GM18507 (cell line): ENCODE data around the gene SLC6A9.

Experiments
- DNase-seq: peaks from one replicate; pipeline ENCODE4 v3.0.0; 2011; ENCODE audit warnings: low read depth; ENCODE audit not compliant: insufficient read length; ENCODE audit errors: extremely low spot score
- FAIRE-seq: peaks from 2 replicates; lab custom pipeline; 2011; peaks lifted over from hg19 to GRCh38; lab: Jason Lieb, UNC

SLC6A9 gene

DNA sequence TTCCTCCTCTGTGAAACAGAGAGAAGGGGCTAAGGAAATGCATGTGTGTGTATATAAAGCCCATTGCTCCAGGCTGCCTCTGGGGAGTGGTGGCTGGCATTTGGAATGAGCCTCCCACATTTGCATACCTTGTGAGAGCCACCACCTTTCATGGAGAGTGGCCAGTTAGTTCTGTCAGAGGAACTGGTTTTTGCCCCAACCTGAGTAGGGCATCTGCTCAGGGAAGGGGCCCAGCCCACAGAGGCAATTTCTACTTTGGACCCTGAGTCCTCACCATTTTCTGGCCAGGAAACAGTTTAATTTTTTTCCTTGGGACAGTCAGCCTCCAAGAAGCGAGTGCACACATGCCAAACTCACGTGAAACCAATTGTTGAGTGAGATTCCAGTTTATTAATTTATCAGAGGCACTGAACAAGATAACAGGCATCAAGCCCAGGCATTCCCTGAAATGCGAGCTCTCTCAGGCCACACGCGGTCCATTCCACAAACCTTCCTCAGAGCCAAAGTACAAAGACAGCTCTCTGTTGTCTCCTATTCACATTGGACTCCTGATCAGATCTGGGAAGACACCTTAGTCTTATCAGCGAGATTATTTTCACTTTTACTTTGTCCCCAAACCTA is 1.0 kb upstream of the SLC6A9 start:
- FAIRE-seq = no peak
- no peak for DNase-seq

DNA sequence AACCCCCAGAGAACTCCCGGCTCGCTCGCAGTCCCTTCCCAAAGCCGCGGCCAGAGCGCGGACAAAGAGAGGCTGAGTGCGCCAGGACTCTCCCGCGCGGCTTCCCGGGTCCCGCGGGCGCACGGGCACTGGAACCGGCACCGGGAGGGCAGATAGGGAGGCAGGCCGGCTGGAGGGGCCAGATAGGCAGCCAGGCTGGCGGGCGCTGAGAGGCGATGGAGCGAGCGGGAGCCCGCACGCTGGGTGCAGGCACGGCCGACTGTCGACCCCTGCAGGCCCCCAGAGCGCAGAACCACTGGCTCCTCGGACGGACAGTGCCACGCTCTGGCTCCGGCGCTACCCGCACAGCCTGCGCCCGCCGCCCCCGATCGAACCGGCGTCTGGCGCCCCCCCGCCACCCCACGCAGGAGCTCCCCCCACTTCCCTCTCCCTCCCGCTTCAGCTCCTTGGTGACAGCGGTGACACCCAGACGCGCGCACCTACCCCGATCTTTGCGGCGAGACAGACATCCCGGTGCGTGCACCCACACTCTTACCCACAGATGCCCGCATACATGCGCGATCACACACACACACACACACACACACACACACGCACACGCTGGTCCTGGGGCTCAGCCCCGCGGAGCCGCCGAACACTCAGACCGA is 534 bp downstream of the SLC6A9 start:
- DNase-seq (no peak), FAIRE-seq (no peak)

DNA sequence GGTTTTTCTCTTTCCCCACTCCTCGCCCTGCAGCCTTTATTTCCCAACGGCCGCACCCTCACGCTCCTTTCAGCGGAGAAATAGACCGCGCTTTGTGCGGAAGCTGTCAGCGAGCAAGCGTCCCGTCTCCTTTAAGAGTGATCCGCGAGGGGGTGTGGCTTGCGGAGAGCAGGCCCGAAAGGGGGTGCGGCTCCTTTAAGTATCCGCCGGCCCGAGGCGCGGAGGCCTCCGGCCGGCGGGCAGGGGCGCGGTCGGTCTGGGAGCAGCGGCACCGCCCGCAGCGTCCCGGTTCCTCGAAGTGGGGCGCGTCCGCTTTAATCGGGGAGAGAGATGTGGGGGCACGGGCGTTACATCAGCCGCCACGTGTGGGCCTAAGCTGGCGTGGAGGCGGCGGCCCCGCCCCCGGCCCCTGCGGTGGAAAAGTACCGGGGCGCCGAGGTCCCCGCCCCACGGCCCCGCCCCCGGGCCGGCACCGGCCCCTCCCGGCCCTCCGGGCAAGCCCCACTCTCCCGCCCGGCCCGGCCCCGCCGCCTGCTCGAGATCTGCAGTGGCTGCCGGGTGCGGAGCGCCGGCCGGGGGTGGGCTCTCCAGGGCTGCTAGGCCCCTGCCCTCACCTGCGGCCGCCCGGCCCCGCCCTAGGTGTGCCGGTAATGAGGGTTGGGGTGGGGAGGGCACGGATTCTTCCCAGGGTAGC is 1.2 kb downstream of the SLC6A9 start:
- DNase-seq (peak; percentile 62), FAIRE-seq (peak; percentile 80)

DNA sequence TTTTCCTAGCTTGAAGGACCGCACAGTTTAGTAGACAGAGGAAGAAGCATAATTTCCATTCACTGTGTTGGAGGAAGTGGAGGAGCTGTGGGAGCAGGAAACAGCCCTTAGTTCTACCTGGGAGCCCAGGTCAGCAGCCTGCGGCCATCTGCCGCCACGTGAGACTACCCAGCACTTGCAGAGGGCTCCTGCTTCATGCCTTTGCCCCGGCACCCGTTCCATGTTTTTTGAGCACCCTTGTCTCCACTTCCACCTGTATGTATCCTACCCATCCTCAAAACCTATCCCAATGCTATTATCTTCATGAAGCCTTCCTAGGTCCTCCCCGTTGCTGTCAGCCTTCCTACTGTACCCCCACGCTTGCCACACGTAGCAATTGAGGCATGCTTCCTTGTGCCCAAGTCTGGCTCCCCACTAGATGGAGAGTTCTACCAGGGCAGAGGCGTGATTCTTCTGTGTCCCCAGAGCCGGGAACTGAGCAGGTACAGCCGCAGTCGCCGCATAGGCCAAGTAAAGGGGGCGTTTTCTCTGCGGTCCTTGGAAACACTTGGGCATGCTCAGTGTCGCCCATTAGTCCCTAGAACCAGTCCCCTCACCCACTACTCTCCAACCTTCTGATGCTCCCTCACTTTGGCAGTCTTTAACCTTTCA is 1.9 kb downstream of the SLC6A9 start:
- FAIRE-seq (no peak), DNase-seq (no peak)

DNA sequence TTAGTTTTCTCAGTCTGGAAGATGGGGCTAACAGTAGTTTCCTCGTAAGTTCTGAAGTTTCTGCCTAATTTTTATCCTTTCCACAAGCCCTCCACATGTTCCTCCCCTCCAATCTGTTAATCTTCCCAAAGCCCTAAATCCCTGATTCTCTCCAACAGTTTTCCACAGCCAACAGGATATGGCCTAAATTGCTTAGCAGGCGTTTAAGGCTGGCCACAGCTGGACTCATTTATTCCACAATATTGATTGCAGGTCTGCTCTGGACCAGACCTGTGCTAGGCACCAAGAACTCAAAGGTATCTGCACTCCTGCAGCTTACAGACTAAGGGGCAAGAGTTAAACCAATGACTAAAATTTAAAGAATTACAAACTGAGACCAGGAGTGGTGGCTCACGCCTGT is 3.9 kb downstream of the SLC6A9 start:
- DNase-seq (no peak), FAIRE-seq (no peak)

DNA sequence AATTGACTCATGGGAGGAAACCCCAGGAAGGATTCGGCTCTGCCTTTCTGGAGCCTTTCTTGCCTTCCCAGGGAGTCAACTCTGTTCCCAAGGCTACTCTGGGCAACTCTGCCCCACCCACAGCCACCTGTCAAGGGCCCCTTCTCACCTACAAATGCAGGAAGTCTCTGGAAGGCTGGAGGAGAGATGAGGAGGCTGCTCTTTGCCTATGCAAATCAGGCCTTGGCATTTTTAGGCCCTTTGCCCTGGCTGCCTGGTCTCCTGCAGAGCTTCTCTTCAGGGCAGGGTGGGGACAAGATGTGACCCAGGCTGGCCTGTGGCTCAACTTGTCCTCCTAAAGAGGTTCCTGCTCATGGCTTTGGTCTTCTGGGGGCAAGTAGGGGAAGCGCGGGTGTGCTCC is 5.4 kb downstream of the SLC6A9 start:
- FAIRE-seq (no peak), DNase-seq (no peak)

DNA sequence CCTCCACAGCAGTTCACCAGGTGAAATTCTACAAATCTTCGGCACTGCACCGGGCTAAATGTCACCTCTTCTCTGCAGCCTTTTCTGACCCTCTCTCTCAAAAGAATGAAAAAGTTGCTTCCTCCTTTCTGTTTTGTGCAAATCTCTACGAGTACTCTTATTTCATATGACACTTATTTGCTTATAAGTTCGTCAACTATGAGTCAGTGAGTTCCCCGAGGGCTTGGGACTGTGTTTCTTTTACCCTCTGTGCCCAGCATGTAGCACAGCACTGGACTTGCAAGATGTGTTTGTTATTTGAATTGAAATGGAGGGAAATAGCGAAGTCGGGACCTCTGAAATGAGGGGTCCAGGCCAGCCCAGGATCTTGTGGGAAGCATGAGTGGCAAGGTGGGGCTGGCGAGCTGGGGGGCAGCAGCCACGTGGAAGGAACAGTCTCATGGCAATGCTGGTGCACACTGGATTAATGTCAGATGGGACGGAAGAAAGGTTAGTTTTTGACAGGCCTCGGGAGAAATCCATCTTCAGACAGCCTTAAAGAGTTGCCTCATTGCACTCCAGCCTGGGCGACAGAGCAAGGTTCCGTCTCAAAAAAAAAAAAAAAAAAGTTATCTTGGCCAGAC is 6.2 kb downstream of the SLC6A9 start:
- FAIRE-seq (no peak), DNase-seq (no peak)

DNA sequence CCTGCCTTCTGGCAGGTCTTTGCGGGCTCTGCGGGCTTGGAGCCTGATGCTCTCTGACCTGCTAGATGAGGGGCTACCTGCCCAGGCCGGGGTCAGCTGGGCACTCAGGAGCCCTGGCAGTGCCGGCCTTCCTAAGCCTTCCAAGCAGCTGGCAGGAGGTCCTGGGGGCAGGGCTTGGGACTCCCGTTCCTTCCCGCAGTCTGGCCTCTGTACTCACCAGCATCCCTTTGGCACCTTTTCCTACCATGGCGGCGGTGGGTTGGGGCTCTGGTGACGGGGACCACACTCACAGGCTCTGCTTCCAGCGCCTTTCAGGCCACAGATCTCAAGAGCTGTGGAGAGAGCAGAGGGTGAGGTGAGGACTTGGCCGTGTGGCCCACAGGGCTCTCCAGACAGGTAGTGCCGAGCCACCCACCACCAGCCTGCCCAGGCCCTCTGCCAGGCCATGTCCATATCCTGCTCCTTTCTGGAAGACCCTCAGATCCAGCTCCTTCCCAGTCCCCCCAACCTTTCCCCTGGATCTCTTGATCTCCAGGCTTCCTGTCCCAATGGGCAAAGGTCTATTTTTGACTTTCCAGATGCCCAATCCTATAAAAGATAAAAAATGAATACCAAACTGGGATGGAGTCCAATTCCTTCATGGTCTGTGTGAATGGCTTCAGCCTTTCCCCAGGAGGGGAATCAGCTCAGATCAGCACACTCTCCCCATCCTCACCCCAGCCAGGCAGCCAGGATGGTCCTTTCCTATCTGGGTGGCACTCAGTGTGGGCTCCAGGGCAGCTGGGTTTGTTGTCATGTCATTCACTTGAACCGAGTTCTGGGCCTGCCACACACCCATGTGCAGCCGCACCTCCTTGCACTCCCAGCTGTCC is 7.0 kb downstream of the SLC6A9 start:
- no peak for DNase-seq
- FAIRE-seq = no peak

DNA sequence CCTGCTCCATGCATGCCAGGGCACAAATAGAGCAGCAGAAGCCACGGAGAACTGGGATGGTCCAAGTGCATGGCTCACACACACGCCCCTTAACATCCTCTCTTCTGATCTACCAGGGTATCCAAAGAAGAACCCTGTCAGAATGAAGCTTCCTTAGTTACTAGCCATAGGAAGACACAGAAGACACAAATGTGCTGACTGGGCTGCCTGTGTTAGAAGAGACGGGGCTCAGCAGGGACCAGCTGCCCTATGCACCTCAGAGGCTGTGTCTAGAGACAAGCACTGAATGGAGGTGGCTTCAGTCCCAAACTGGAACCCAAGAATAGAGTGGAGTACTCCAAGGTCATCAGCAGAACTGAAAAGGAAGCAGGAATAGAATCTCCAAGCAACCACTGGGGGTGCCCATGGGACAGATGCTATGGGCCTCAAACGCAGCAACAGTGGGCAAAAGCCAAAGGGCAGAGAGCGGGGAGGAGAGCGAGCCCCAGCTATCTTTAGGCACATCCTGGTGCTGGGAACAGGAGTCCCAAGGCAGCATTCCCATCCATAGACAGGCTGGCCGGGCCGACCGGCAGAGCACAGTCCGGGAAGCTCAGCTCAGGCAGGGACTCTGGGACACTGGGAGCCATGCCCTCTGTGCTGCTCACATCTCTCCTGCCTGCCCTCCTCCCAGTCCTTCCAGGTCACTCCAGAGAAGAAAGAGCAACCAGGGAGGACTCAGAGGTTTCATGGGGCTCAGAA is 9.5 kb downstream of the SLC6A9 start:
- DNase-seq (no peak), FAIRE-seq (no peak)

DNA sequence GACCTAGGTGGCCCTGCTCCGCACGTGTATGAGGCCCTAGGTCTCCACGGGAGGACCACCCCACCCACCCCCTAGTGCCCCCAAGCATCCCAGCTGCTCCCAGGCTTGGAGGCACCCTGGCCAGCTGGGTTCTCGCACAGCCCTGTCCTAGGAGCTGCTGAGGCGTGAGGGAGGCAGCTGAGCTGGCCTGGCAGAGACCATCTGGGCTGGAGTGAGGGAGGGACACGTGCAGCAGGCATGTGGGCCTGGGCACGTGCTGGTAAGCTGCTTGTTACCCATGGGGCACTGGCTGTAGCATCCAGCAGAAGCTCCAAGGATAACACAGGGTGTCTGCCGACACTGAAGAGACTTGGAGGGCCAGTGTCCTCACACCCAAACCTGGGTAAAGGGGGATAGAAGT is 10.1 kb downstream of the SLC6A9 start:
- FAIRE-seq (no peak), DNase-seq (no peak)

DNA sequence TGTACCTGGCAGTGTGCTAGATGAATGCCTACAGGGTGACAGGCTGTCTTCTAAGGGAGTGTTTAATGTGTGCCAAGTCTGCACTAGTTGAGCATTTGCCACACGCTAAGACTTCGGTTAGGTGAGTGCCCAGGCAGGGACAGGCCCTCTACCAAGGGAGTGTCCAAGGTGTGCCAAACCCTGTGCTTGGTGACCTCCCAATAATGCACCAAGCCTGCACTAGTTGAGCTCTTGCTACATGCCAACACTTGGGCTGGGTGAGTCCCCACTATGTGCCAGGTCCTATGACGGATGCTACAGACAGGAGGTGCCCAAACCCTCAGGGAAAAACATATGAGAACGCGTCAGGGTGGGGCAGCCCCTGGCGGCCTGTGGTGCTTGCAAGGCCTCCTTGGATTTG is 10.8 kb downstream of the SLC6A9 start:
- DNase-seq (no peak), FAIRE-seq (no peak)

DNA sequence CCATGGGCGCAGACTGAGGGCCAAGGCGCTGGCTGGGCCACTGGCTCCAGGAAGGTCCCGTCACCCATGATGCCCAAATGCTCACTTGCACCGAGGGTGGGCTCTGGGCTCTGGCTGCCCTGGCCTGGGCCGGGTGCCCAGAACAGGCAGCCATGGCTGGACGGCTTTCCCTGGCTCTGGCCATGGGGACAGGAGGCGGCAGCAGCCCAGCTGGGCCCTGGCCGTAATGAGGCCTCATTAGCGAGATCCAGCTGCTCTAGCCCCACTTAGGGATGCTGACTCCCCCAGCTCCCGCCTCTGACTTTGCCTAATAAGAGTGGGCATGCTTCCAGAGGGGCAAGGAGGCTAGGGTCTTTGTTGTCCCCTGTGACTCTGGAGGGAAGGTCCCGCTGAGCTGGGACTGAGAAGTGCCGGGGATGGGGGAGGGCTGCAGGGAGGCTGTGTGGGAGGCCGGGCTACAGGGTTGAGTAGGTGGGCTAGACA is 11.8 kb downstream of the SLC6A9 start:
- DNase-seq = no peak
- FAIRE-seq = no peak

DNA sequence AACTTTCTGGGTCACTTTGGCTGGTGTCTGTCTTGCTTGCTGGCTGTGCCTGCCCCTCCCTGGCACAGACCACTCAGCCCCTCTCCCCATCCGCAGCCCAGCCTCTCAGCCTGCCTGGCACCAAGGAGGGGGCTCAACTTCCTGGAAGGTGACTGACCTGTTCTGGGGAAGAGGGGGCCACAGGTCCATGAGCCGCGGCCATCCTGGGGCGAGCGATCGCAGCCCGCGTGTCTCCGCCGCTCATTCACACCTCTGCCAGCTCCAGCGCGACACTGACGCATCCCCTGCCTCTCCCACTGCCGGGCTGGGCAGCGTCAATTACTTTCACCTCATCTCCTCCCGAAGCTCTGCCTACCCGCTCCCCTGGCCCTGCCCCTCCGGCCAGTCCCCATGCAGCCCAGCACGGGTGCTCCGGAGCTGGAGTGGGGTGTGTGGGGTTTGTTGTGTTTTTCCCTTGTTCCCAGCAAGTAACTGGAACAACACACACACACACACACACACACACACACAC is 14.3 kb downstream of the SLC6A9 start:
- DNase-seq = no peak

DNA sequence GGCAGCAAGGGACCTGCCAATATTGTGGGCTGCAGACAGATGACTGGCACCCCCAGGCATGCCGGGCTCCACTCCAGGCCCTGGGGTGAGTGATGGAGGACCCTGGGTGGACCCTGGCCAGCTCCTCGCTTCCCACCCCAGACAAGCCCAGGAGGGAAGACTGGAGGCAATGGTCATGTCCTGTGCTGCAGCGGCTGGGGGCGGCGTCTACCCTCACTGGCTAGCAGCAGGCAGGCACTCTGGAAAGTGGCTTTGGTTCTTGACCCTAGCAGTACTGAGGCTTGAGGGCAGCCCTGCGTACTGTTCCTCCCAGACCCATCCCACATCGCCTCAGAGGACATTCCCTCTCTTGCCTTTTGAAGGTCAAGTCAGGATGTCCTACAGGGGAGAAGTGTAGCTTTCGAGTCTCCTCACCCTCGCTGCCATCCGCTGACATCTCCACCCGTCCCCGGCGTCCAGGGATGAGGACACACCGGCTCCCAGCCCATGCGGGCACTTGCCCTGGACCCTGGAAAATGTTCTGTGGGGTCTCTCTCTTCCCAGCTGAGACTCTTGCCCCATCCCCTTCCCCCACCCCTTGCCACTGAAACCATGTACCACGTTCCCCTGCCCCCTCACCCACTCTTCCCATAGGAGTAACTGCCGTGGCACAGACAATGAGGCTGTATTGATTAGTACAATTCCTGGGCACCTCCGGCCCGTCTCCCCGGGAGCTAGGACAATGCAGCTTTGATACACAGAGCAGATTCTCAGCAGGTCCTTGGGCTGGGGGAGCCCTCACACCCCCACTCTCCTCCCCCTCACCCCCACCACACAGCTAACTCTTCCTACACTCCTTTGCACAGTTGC is 15.0 kb downstream of the SLC6A9 start:
- FAIRE-seq (no peak), DNase-seq (no peak)

More for the DNA sequence above, 14.3 kb downstream of the SLC6A9 start:
- no peak for FAIRE-seq

DNA sequence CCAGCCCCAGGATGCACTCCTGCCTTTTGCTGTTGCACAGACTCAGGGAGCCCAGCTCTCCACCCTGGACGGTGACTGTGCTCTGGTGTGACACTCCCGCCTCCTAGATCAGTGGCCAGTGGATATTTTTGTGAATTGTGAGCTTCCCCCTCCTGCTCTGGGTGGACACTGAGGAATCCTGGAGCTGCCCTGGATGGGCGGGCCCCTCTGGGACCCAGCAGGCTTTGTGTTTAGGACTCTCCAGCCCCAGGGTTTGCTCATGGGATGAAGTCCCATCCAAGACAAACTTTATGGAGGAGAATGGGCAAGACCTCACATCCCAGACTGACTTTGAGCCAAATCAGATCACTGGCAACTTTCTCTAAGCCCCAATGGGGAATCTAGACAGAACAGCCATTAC is 16.1 kb downstream of the SLC6A9 start:
- no peak for FAIRE-seq
- DNase-seq = no peak

DNA sequence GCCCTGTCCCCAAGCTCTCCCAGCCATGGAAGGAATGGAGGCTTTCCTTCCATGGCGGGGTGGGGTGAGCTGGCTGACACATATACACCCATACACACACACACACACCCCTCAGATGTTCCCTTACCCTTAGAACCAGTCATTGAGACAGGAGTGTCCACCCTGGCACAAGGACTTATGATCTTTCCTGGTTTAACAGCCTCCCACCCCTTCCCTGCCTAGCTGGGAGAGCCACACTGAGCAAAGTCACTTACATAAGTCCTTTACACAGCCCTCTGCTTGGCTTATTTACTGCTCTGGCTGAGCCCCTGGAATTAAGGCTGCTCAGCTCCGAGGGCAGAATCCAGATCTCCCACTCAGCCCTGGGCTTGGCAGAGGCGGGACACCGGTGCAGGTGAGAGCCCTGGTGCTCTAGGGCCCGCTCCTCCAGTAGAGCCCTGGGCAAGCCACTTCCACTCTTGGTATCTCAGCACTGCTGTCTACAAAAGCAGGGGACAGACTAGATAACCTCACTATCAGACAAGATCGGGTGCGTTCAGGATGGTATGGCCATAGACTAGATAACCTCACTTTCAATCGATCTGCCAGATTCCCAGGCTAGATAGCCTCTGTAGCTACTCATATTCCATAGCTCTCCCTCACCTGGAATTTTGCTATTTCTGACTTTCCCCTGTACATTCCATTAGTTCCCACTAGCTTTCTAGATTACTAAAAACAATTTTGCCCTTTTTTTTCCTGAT is 16.7 kb downstream of the SLC6A9 start:
- no peak for FAIRE-seq

DNA sequence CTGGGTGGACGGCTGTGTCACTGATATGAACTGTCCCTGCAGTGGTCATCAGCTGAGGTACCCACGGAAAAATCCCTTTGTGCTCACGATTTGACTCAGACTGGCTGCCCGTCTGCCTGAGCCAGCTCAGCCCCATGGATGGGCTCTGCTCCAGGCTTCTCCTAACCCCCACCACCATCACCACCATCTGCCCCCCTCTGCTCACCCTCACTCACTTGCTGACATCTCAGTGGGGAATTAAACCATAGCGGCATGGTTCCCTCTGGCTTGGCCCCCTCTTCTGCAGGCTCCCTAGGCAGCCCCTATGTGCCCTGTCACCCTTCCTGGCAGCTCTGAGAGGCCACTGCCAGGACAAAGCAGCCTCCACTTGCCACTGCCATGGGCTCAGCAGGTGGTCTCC is 17.3 kb downstream of the SLC6A9 start:
- no peak for DNase-seq

More for the DNA sequence above, 16.7 kb downstream of the SLC6A9 start:
- DNase-seq = no peak

More for the DNA sequence above, 17.3 kb downstream of the SLC6A9 start:
- FAIRE-seq = no peak
